Lower leg skin (tissue), 3 donors: Measurements from ENCODE around the gene MINDY4B.

Source experiments
- CTCF ChIP-seq, 3 donors: fragments of 450-650 bp; IDR thresholded peaks; one replicate each; pipeline ENCODE4 v1.5.1; 2016; ENCODE audit warnings: antibody characterized with exemption in 3 of 3, mild to moderate bottlenecking in 3 of 3, moderate library complexity in 2 of 3
- POLR2A ChIP-seq, 2 donors: fragments of 450-650 bp; IDR thresholded peaks; one replicate each; pipeline ENCODE4 v1.6.1; 2016 to 2017; ENCODE audit warnings: antibody characterized with exemption in 2 of 2, mild to moderate bottlenecking in 1 of 2, moderate library complexity in 1 of 2

- TF ChIP-seq CTCF (IDR thresholded peaks at IDR 0.05) (no peak), POLR2A (IDR thresholded peaks at IDR 0.05) (no peak)
Measured at GRCh38 chr3:150942221-150942620, 37.0 kb upstream of the MINDY4B start.
